ENCODE data around the gene NLRP13. TPM values are rescaled to one million over a fixed set of nuclear protein-coding genes. Genes with fewer than 3 reads are reported as not detected.
"Not testable (repeated sequence)": the region's sequence is repeated elsewhere in the genome, so short reads cannot be mapped to it uniquely, and the experiment has no call there.

The NLRP13 gene
- total and polyA plus RNA-seq, 10 of the 15 experiments (the other 5 are each of a cell fraction or from before 2014, with no cell fraction given) = 0.37 TPM; not detected in 9

GRCh38 chr19:55958356-55958755, 26.2 kb upstream of the NLRP13 start:
- ATAC-seq (no peak), DNase-seq (ENCODE audit: low read depth, low spot score) (no peak), FAIRE-seq (no peak)
- WGBS (ENCODE audit: insufficient coverage, insufficient replicate concordance, low lambda C conversion rate, missing lambda C conversion rate) = 48% methylated on average over 4 of the region's 4 CpGs
- no peaks in the 10 kb centered on the region for H4K20me1 ChIP-seq (ENCODE audit: control insufficient read depth, insufficient read depth)
- no peak for TF ChIP-seq USF1 (IDR thresholded peaks at IDR 0.05; ENCODE audit: borderline replicate concordance, extremely low read length, insufficient read depth, low read depth, low read length)
- RAD21 ChIA-PET (ENCODE audit: unreplicated experiment) = no interaction called here
- intact Hi-C loops (cut with micrococcal nuclease; ENCODE audit: unreplicated experiment) (no loop called here), in situ Hi-C loops (cut with MboI) (no loop called here)
- SMC1A ChIA-PET (ENCODE audit: uncharacterized antibody, unreplicated experiment) = no interaction called here
- H3K9ac ChIP-seq (ENCODE audit: control insufficient read depth, insufficient read depth, low read length) = no peak overlapping the region
- H2AFZ ChIP-seq (ENCODE audit: control insufficient read depth, low read depth, low read length) = no peak overlapping the region
- no peaks in the 10 kb centered on the region for H3K9me3 ChIP-seq (replicated peaks; ENCODE audit: control insufficient read depth, insufficient read depth, low read length)
- no peak overlapping the region for H3K4me3 ChIP-seq
- no peaks in the 10 kb centered on the region for H3K27me3 ChIP-seq (replicated peaks in 1 of 2; ENCODE audit: control insufficient read depth in 2 of 2, insufficient read depth in 2 of 2, low read length in 1 of 2)
- POLR2A ChIA-PET = no interaction called here
- no TSS peak for BruUV-seq (replicated peaks)
- H3K4me1 ChIP-seq (ENCODE audit: control insufficient read depth, insufficient read depth, low read length) = no peaks in the 10 kb centered on the region
- H3K27ac ChIP-seq (ENCODE audit: control insufficient read depth, insufficient read depth) = no peak overlapping the region
- CTCF ChIA-PET = no interaction called here
- H3K4me2 ChIP-seq (ENCODE audit: control insufficient read depth, insufficient read depth) = no peak overlapping the region
- H3K79me2 ChIP-seq (ENCODE audit: control insufficient read depth, insufficient read depth, low read length) = no peaks in the 10 kb centered on the region
- H3K36me3 ChIP-seq (ENCODE audit: control insufficient read depth in 2 of 2, insufficient read depth in 2 of 2, low read length in 1 of 2) = no peaks in the 10 kb centered on the region

GRCh38 chr19:55956431-55956830, 24.3 kb upstream of the NLRP13 start:
- FAIRE-seq = no peak
- ChIA-PET RAD21 (ENCODE audit: unreplicated experiment) (no interaction called here), SMC1A (ENCODE audit: uncharacterized antibody, unreplicated experiment) (no interaction called here), POLR2A (no interaction called here), CTCF (no interaction called here)
- H3K9ac ChIP-seq (ENCODE audit: control insufficient read depth, insufficient read depth, low read length) = no peak overlapping the region
- in situ Hi-C loops (cut with MboI) (no loop called here), intact Hi-C loops (cut with micrococcal nuclease; ENCODE audit: unreplicated experiment) (no loop called here)
- WGBS (ENCODE audit: insufficient coverage, insufficient replicate concordance, low lambda C conversion rate, missing lambda C conversion rate) = 62% methylated on average over 7 of the region's 7 CpGs
- H4K20me1 ChIP-seq (ENCODE audit: control insufficient read depth, insufficient read depth) = no peaks in the 10 kb centered on the region
- no peaks in the 10 kb centered on the region for H3K4me1 ChIP-seq (ENCODE audit: control insufficient read depth, insufficient read depth, low read length)
- BruUV-seq (replicated peaks) = no TSS peak
- H3K4me3 ChIP-seq = no peak overlapping the region
- no peak overlapping the region for H3K27ac ChIP-seq (ENCODE audit: control insufficient read depth, insufficient read depth)
- no peaks in the 10 kb centered on the region for H3K27me3 ChIP-seq (replicated peaks in 1 of 2; ENCODE audit: control insufficient read depth in 2 of 2, insufficient read depth in 2 of 2, low read length in 1 of 2)
- no peaks in the 10 kb centered on the region for H3K79me2 ChIP-seq (ENCODE audit: control insufficient read depth, insufficient read depth, low read length)
- TF ChIP-seq BCL11A (IDR thresholded peaks at IDR 0.05; ENCODE audit: low read depth, low read length) = no peak
- TF ChIP-seq RB1 (IDR thresholded peaks at IDR 0.05; ENCODE audit: borderline replicate concordance) = no peak
- TF ChIP-seq ZNF687 (IDR thresholded peaks at IDR 0.05) = no peak
- no peak for TF ChIP-seq SUZ12 (IDR thresholded peaks at IDR 0.05; ENCODE audit: unreplicated experiment)
- no peak for TF ChIP-seq NFIC (IDR thresholded peaks at IDR 0.05; ENCODE audit: low read depth, low read length)
- H3K36me3 ChIP-seq (ENCODE audit: control insufficient read depth in 2 of 2, insufficient read depth in 2 of 2, low read length in 1 of 2) = no peaks in the 10 kb centered on the region
- no peak overlapping the region for H3K4me2 ChIP-seq (ENCODE audit: control insufficient read depth, insufficient read depth)
- H2AFZ ChIP-seq (ENCODE audit: control insufficient read depth, low read depth, low read length) = no peak overlapping the region
- no peak for DNase-seq (ENCODE audit: low read depth, low spot score)
- no peak for ATAC-seq
- H3K9me3 ChIP-seq (replicated peaks; ENCODE audit: control insufficient read depth, insufficient read depth, low read length) = no peaks in the 10 kb centered on the region

GRCh38 chr19:55950566-55950965, 18.4 kb upstream of the NLRP13 start:
- not testable (repeated sequence) for BruUV-seq (replicated peaks)

More at GRCh38 chr19:55950566-55950965, 18.4 kb upstream of the NLRP13 start:
- H3K9me3 ChIP-seq (replicated peaks; ENCODE audit: control insufficient read depth, insufficient read depth, low read length); CTCF ChIA-PET; ATAC-seq; FAIRE-seq; POLR2A ChIA-PET; H3K9ac ChIP-seq (ENCODE audit: control insufficient read depth, insufficient read depth, low read length); in situ Hi-C loops (cut with MboI); H3K36me3 ChIP-seq (ENCODE audit: control insufficient read depth in 2 of 2, insufficient read depth in 2 of 2, low read length in 1 of 2); SMC1A ChIA-PET (ENCODE audit: uncharacterized antibody, unreplicated experiment); H2AFZ ChIP-seq (ENCODE audit: control insufficient read depth, low read depth, low read length); H3K4me3 ChIP-seq; RAD21 ChIA-PET (ENCODE audit: unreplicated experiment); H3K4me1 ChIP-seq (ENCODE audit: control insufficient read depth, insufficient read depth, low read length); H3K27me3 ChIP-seq (replicated peaks in 1 of 2; ENCODE audit: control insufficient read depth in 2 of 2, insufficient read depth in 2 of 2, low read length in 1 of 2); DNase-seq (ENCODE audit: low read depth, low spot score); H3K79me2 ChIP-seq (ENCODE audit: control insufficient read depth, insufficient read depth, low read length); H4K20me1 ChIP-seq (ENCODE audit: control insufficient read depth, insufficient read depth); H3K27ac ChIP-seq (ENCODE audit: control insufficient read depth, insufficient read depth); intact Hi-C loops (cut with micrococcal nuclease; ENCODE audit: unreplicated experiment); H3K4me2 ChIP-seq (ENCODE audit: control insufficient read depth, insufficient read depth): not testable (repeated sequence)
- 63% methylated on average over 19 of the region's 19 CpGs for WGBS (ENCODE audit: insufficient coverage, insufficient replicate concordance, low lambda C conversion rate, missing lambda C conversion rate)
